Hematopoietic multipotent progenitor cell treated with erythropoietin and hydrocortisone succinate and interleukin-3 and kit ligand, for 17 days (in vitro differentiated cells): ENCODE data around the gene BMP6.

ENCODE experiments used
- DNase-seq: peaks from one replicate; pipeline ENCODE4 v3.0.0-alpha.2; 2015; ENCODE audit warnings: low spot score

The BMP6 gene

GRCh38 chr6:7720346-7720745, 5.6 kb upstream of the BMP6 start:
- DNase-seq: no peak

GRCh38 chr6:7721649-7722048, 4.2 kb upstream of the BMP6 start:
- no peak for DNase-seq

GRCh38 chr6:7723041-7723447, 2.9 kb upstream of the BMP6 start:
- peak; percentile 61 for DNase-seq

GRCh38 chr6:7723554-7723953, 2.3 kb upstream of the BMP6 start:
- no peak for DNase-seq

- DNase-seq: no peak
Observed at GRCh38 chr6:7725412-7725811, 487 bp upstream of the BMP6 start.

- no peak for DNase-seq
Observed at GRCh38 chr6:7726416-7727085, 652 bp downstream of the BMP6 start.

- no peak for DNase-seq
Observed at GRCh38 chr6:7727086-7727945, 1.4 kb downstream of the BMP6 start.

GRCh38 chr6:7727946-7728854, 2.3 kb downstream of the BMP6 start:
- no peak for DNase-seq

- no peak for DNase-seq
Observed at GRCh38 chr6:7728855-7729590, 3.1 kb downstream of the BMP6 start.

- DNase-seq: no peak
Observed at GRCh38 chr6:7730001-7730783, 4.3 kb downstream of the BMP6 start.

GRCh38 chr6:7730784-7731227, 4.9 kb downstream of the BMP6 start:
- no peak for DNase-seq

GRCh38 chr6:7731294-7731693, 5.4 kb downstream of the BMP6 start:
- no peak for DNase-seq

GRCh38 chr6:7732228-7732627, 6.3 kb downstream of the BMP6 start:
- no peak for DNase-seq

GRCh38 chr6:7734707-7735383, 8.9 kb downstream of the BMP6 start:
- DNase-seq: no peak

- no peak for DNase-seq
Observed at GRCh38 chr6:7737106-7737505, 11.2 kb downstream of the BMP6 start.

- no peak for DNase-seq
Observed at GRCh38 chr6:7737867-7738266, 12.0 kb downstream of the BMP6 start.

- no peak for DNase-seq
Observed at GRCh38 chr6:7742223-7742785, 16.4 kb downstream of the BMP6 start.

GRCh38 chr6:7745942-7746341, 20.0 kb downstream of the BMP6 start:
- no peak for DNase-seq

- no peak for DNase-seq
Observed at GRCh38 chr6:7747016-7747415, 21.1 kb downstream of the BMP6 start.

- DNase-seq: no peak
Observed at GRCh38 chr6:7747433-7747832, 21.5 kb downstream of the BMP6 start.
